ENCODE data around the gene C19orf85.

Gene C19orf85

DNA sequence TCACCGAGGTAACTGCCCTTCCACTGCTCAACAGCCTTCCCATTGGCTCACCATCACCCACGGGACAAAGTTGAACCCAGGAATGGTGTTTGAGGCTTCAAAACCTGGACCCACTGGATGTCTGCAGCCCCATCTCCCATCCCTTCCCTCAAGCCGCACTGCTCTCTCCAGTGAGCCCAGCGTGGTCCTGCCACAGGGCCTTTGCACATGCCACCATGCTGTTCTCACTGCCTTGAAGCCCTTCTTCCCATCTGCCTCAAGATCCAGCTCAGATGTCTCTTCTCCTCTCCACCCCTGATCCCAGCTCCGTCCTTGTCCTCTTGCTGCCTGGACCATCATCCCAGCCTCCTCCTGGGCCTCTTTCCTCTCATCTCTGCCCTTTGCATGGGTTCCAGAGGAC is 25.5 kb downstream of the C19orf85 start:
- DNase-seq (ENCODE audit: low read depth in 2 of 2), result no peak
- TF ChIP-seq, protein P1, sequence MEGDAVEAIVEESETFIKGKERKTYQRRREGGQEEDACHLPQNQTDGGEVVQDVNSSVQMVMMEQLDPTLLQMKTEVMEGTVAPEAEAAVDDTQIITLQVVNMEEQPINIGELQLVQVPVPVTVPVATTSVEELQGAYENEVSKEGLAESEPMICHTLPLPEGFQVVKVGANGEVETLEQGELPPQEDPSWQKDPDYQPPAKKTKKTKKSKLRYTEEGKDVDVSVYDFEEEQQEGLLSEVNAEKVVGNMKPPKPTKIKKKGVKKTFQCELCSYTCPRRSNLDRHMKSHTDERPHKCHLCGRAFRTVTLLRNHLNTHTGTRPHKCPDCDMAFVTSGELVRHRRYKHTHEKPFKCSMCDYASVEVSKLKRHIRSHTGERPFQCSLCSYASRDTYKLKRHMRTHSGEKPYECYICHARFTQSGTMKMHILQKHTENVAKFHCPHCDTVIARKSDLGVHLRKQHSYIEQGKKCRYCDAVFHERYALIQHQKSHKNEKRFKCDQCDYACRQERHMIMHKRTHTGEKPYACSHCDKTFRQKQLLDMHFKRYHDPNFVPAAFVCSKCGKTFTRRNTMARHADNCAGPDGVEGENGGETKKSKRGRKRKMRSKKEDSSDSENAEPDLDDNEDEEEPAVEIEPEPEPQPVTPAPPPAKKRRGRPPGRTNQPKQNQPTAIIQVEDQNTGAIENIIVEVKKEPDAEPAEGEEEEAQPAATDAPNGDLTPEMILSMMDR (IDR thresholded peaks at IDR 0.05; ENCODE audit: low read depth, low read length), result no peak
- no peak overlapping the region for H3K4me3 ChIP-seq (replicated peaks in 1 of 2; ENCODE audit: low read depth in 2 of 2, low read length in 2 of 2)

DNA sequence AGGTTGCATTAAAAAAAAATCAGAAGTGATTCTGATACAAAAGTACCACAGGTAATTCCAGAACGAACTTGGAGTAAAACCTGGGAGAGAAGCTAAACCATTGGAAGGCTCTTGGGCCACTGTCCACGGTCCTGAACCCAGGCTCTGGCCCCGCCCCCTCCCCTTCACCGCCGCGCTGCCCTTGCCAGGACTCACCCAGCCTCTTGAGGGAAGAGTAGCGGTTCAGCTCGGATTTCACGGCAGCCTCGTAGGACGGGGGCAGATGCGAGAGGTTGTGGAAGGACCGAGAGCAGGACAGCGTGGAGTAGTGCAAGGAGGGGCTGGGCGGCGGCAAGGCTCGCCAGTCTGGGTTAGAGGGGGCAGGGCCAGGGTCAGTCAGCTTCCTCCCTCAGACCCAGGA is 27.1 kb downstream of the C19orf85 start:
- TF ChIP-seq, protein P1 (IDR thresholded peaks at IDR 0.05; ENCODE audit: low read depth, low read length), result no peak
- DNase-seq (ENCODE audit: low read depth in 2 of 2), result peak; percentile 66 to 73
- no peak overlapping the region for H3K4me3 ChIP-seq (replicated peaks in 1 of 2; ENCODE audit: low read depth in 2 of 2, low read length in 2 of 2)

DNA sequence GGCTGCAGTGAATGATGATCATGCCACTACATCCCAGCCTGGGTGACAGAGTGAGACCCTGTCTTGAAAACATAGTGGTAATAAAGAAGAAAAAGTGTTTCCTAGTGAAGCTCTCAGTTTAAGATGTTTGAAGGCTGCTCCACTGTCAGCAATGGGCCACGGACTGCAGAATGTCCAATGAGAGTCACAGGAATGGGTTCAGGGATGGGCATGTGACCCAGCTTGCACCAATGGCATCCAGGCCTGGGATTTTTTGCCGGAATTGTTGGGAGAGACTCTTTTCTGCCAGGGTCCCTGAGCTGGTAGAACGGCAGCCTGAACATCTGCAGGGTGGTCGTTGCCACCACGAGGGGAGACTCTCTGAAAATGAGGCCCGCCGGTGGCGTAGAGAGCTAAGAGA is 27.7 kb downstream of the C19orf85 start:
- H3K4me3 ChIP-seq (replicated peaks in 1 of 2; ENCODE audit: low read depth in 2 of 2, low read length in 2 of 2), result no peak overlapping the region
- TF ChIP-seq, protein P1 (IDR thresholded peaks at IDR 0.05; ENCODE audit: low read depth, low read length), result no peak
- no peak for DNase-seq (ENCODE audit: low read depth in 2 of 2)

DNA sequence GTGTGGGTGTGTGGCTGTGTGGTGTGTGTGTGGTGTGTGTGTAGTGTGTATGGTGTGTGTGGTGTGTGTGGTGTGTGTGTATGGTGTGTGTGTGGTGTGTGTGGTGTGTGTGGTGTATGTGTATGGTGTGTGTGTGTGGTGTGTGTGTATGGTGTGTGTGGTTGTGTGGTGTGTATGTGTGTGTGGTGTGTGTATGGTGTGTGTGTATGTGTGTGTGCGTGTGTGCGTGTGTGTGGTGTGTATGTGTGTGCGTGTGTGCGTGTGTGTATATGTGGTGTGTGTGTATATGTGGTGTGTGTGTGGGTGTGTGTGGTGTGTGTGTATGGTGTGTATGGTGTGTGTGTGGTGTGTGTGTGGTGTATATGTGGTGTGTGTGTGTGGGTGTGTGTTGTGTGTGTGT is 29.5 kb downstream of the C19orf85 start:
- no peak overlapping the region for H3K4me3 ChIP-seq (replicated peaks in 1 of 2; ENCODE audit: low read depth in 2 of 2, low read length in 2 of 2)
- TF ChIP-seq, protein P1 (IDR thresholded peaks at IDR 0.05; ENCODE audit: low read depth, low read length), result no peak
- no peak for DNase-seq (ENCODE audit: low read depth in 2 of 2)

DNA sequence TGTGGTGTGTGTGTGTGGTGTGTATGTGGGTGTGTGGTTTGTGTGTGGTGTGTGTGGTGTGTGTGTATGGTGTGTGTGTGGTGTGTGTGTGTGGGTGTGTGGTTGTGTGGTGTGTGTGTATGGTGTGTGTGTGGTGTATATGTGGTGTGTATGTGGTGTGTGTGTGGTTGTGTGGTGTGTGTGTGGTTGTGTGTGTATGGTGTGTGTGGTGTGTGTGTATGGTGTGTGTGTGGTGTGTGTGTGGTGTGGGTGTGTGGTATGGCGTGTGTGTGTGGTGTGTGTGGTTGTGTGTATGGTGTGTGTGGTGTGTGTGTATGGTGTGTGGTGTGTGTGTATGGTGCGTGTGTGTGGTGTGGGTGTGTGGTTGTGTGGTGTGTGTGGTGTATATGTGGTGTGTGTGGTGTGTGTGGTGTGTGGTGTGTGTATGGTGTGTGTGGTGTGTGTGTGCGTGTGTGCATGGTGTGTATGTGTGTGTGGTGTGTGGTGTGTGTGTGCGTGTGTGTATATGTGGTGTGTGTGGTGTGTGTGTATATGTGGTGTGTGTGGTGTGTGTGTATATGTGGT is 30.1 kb downstream of the C19orf85 start:
- H3K4me3 ChIP-seq (replicated peaks in 1 of 2; ENCODE audit: low read depth in 2 of 2, low read length in 2 of 2), result no peak overlapping the region
- no peak for DNase-seq (ENCODE audit: low read depth in 2 of 2)
- TF ChIP-seq, protein P1 (IDR thresholded peaks at IDR 0.05; ENCODE audit: low read depth, low read length), result no peak

DNA sequence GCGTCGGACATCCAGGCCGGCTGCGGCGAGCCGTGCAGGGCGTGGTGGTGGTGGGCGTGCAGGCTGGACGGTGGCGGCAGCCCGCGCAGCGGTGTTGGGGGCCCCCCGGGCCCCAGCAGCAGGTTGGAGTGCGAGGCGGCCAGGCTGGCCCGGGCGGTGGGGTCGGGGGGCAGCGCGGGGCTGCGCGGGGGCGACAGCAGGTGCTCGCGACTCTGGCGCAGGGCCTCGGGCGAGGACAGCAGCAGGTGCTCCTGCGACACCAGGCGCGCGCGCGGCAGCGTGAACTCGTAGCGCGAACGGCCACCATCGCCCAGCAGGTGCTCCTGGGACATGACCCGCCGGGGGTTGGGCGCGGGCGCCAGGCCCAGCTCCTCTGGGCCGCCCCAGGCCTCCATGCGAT is 31.3 kb downstream of the C19orf85 start:
- H3K4me3 ChIP-seq (replicated peaks in 1 of 2; ENCODE audit: low read depth in 2 of 2, low read length in 2 of 2), result no peak overlapping the region
- DNase-seq (ENCODE audit: low read depth in 2 of 2), result no peak
- TF ChIP-seq, protein P1 (IDR thresholded peaks at IDR 0.05; ENCODE audit: low read depth, low read length), result no peak
